NCI-H2107 treated with DMSO at 0.1 percent for 48 hours (cell line): ENCODE data around the gene FHOD3.
"Not testable (repeated sequence)": the region's sequence is repeated elsewhere in the genome, so short reads cannot be mapped to it uniquely, and the experiment has no call there.

Experiments used
- DNase-seq: peaks from one replicate; lab custom pipeline; 2025; ENCODE audit not compliant: unreplicated experiment; lab: John Stamatoyannopoulos, UW

The FHOD3 gene

GRCh38 chr18:36762965-36763364 lies 465.5 kb downstream of the FHOD3 start:
- not testable (repeated sequence) for DNase-seq

DNA sequence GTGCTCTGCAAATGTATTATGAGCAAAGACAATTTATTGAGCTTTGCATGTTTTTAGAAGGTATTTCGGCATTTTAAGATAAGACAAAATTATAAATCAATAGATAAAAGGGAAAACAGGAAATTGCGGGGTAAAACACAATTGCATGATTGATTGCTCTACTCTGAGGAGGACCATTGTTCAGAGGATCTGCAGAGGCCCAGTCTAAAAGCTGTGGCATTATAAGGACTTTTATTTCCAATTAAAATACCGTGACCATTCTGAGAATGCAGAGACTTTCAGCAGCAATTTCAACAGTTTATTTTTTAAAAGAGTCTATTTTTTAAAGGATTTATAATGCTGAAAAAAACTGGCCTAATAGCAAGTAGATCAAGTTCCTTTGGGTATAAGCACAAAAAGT lies 469.3 kb downstream of the FHOD3 start:
- no peak for DNase-seq

GRCh38 chr18:36769172-36769571 lies 471.7 kb downstream of the FHOD3 start:
- DNase-seq: no peak

DNA sequence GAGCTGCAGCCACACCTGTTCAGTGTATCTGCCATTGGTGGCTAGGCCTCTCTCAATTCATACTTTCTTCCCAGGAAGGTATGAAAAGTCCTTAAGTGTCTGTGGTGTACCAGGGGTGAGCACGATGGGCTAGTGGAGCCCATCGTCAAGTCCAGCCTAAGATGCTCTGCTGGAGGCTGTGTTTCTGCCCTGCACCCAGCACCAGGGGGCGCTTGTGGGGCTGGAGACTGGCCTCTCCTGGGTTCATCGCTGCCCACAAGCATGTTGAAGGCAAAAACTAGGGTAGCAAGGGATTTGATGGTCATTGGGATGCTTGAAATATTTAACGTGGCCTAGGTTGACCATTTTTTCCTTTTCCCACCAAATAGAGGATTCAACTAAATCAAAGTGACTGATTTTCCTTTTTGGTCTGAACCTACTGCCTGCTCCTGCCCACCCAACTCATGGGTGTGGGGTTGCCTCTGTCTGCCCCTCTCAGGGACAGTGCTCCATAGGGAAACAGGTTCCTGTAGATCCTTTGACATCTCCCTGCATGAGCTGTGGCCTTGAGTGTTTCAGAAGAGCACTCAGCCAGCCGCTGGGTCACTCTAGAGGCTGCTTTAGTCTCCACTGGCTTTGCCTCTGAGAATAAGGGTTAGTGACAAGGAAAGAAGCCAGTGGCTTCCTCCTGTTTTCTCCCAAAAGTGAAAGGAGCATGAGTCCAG lies 472.2 kb downstream of the FHOD3 start:
- DNase-seq: no peak

DNA sequence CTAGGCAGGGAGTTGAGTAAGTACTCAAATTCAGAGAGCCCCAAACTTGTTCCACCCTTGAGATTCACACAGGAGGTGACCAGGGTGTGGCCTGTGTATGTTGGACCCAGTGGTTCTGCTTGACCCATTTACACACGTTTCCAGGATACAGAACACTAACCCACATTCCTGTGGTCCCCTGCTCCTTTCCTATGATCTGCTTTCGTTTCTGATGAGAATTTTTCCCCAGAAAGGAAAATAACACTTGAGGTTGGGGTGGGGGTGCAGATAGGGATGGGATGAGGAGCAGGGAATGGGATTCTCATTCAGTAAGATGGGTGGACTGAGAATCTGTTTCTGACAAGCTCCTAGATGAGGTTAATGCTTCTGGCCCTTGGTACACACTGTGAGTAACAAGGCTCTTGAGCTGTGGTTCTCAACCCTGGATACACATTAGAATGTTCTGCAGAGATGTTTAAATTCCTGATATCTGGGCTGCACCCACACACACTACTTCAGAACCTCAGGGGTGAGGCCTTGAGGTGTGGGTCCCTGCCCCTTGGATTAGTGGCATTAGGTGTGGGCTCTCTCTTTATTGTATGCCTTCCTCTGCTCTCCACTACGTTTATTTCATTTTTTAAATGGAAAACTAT lies 472.9 kb downstream of the FHOD3 start:
- DNase-seq: no peak

DNA sequence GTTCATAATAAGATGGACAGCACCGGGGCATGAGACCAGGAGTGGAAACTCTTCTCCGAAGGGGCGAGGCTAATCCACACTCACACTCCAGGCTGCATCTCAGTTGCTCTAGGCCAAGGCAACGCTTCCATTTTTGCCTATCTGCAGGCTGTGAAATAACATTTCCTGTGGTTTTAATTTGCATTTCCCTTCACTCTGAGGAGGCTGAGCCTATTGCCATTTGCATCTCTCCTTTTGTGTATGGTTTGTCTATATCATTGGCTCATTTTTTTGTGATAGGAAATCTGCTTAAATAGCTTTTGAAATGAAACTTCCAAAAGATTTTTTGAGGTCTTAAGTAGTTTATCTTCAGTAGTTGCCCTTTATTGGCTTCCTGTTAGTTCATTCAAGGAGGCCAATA lies 473.7 kb downstream of the FHOD3 start:
- DNase-seq: no peak

GRCh38 chr18:36772241-36772723 lies 474.8 kb downstream of the FHOD3 start:
- no peak for DNase-seq

- DNase-seq: no peak
Observed at GRCh38 chr18:36775396-36775795, 477.9 kb downstream of the FHOD3 start.

GRCh38 chr18:36776650-36777049 lies 479.1 kb downstream of the FHOD3 start:
- no peak for DNase-seq

DNA sequence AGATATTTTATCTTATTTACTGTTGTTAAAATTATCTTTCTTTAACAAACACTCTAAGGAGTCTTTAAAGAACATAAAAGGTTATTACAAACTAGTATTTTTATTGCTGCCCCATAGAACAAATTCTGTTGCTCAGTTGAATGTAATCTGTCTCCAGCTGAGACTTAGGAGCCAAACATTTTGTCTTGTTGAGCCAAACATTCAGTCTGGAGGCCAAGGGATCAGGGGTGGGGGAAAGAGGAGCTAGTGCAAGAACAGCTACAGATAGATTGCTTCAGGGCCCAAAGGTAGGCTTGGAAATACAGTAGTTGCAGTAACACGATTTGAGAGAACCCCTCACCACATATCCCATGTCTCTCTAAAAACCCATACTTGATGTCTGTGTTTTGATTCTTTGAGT lies 480.1 kb downstream of the FHOD3 start:
- no peak for DNase-seq

DNA sequence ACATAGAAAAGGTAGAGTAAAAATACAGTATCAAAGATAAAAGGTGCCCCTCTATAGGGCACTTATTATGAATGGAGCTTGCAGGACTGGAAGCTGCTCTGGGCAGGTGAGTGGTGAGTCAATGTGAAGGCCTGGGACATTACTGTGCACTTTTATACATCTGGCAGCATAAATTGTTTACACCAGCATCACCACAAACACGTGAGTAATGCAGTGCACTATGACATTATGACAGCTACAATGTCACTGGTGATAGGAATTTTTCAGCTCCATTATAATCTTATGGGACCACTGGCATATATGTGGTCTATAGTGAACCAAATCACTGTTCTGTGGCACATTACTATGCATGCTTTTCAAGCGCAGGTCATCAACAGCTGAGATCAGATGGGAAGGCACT lies 483.2 kb downstream of the FHOD3 start:
- DNase-seq: no peak

GRCh38 chr18:36782710-36783109 lies 485.2 kb downstream of the FHOD3 start:
- DNase-seq: no peak

- no peak for DNase-seq
Observed at GRCh38 chr18:36783792-36784191, 486.3 kb downstream of the FHOD3 start.

GRCh38 chr18:36786686-36787085 lies 489.2 kb downstream of the FHOD3 start:
- no peak for DNase-seq

- DNase-seq: no peak
Observed at GRCh38 chr18:36792634-36793283, 495.2 kb downstream of the FHOD3 start.

DNA sequence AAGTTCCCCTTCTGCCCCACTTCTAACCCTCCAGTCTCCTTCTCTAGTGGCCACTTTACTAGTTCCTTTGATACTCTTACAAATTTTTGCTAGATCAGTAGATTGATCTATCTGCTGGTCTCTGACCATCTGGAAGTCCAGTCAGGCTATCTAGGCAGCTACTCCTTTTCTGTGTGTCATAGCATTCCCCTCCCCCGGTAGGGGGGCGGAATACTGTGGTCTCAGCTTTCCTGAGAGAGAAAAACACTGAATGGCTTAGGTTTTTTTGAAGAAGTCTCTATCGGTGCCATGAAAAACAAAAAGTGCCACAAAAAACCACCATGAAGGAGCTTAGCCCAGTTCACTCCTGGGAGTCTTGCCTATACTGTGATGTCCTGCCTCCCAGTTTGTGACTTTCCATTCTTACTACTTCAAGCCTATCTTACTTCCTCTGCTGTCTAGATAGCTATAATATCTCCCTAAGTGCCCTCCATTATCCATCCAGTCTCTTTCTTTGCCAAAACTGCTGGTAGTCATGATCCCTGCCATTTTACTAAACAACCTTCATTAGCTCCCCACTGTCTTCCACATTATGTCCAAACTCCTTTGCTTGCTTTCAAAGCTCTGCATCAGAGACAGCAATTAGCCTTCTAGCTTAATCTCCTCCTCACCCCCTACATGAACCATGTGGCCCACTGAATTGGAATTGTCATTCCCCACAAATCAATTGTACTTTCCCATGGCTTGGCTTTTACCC lies 501.4 kb downstream of the FHOD3 start:
- DNase-seq: no peak

- no peak for DNase-seq
Observed at GRCh38 chr18:36805105-36805504, 507.6 kb downstream of the FHOD3 start.

GRCh38 chr18:36808681-36809080 lies 511.2 kb downstream of the FHOD3 start:
- DNase-seq: no peak

GRCh38 chr18:36809590-36810381 lies 512.3 kb downstream of the FHOD3 start:
- peak; percentile 89 for DNase-seq

- no peak for DNase-seq
Observed at GRCh38 chr18:36811430-36811829, 513.9 kb downstream of the FHOD3 start.

GRCh38 chr18:36811955-36812354 lies 514.4 kb downstream of the FHOD3 start:
- no peak for DNase-seq
